A549 (cell line): ENCODE data around the gene ZBTB8B.

Experiments used
- RAD21 ChIP-seq, 2 experiments: fragments of >200 bp in 1 of 2; sonication (Bioruptor Twin) in 1 of 2; formaldehyde crosslinking in 1 of 2; IDR thresholded peaks in 1 of 2; conservative IDR thresholded peaks in 1 of 2; 2 replicates in 1 of 2; 3 replicates in 1 of 2; pipeline ENCODE4 v1.6.1; 2012 to 2018; ENCODE audit warnings: inconsistent platforms in 1 of 2
- SMC3 ChIP-seq: fragments of >200 bp; sonication (Bioruptor Twin); formaldehyde crosslinking; IDR thresholded peaks from 3 replicates; pipeline ENCODE4 v1.6.1; 2018; ENCODE audit warnings: inconsistent platforms
- TF ChIP-seq, protein P1 (sequence below): fragments of >200 bp; sonication (Bioruptor Twin); formaldehyde crosslinking; IDR thresholded peaks from 3 replicates; pipeline ENCODE4 v1.5.1; 2016

DNA sequence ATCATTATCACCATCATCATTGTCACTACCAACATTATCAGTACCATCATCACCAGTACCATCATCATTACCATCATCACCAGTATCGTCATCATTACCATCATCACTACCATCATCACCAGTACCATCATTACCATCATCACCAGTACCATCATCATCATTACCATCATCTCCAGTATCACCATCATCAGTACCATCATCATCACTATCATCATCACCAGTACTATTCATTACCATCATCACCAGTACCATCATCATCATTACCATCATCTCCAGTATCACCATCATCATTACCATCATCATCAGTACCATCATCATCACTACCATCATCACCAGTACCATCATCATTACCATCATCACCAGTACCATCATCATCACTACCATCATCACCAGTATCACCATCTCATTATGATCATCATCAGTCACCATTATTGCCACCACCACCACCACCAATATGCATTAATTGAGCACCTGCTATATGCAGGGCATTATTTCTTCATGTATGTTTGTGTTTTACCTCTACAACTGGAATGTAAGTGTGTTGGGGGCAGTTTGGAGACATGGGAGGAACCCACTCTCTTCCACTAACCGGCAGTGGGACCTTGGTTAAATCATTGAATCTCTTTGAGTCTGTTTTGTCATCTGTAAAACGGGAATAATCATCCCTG is 7.0 kb downstream of the ZBTB8B start:
- TF ChIP-seq, protein P1, sequence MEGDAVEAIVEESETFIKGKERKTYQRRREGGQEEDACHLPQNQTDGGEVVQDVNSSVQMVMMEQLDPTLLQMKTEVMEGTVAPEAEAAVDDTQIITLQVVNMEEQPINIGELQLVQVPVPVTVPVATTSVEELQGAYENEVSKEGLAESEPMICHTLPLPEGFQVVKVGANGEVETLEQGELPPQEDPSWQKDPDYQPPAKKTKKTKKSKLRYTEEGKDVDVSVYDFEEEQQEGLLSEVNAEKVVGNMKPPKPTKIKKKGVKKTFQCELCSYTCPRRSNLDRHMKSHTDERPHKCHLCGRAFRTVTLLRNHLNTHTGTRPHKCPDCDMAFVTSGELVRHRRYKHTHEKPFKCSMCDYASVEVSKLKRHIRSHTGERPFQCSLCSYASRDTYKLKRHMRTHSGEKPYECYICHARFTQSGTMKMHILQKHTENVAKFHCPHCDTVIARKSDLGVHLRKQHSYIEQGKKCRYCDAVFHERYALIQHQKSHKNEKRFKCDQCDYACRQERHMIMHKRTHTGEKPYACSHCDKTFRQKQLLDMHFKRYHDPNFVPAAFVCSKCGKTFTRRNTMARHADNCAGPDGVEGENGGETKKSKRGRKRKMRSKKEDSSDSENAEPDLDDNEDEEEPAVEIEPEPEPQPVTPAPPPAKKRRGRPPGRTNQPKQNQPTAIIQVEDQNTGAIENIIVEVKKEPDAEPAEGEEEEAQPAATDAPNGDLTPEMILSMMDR: no peak
- no peak for TF ChIP-seq SMC3
- no peak for TF ChIP-seq RAD21 (conservative IDR thresholded peaks at IDR 0.05 in 1 of 2, IDR thresholded peaks at IDR 0.05 in 1 of 2)
